HG03520 (cell line): ENCODE data around the gene ALLC.

Experiments used
- ATAC-seq: cut with Tn5 transposase; IDR thresholded peaks from one replicate; pipeline ENCODE4 v1.9.1; 2021; ENCODE audit warnings: mild to moderate bottlenecking, moderate library complexity; ENCODE audit not compliant: unreplicated experiment

The ALLC gene

GRCh38 chr2:3742743-3743508 lies 84.9 kb downstream of the ALLC start:
- no peak for ATAC-seq

DNA sequence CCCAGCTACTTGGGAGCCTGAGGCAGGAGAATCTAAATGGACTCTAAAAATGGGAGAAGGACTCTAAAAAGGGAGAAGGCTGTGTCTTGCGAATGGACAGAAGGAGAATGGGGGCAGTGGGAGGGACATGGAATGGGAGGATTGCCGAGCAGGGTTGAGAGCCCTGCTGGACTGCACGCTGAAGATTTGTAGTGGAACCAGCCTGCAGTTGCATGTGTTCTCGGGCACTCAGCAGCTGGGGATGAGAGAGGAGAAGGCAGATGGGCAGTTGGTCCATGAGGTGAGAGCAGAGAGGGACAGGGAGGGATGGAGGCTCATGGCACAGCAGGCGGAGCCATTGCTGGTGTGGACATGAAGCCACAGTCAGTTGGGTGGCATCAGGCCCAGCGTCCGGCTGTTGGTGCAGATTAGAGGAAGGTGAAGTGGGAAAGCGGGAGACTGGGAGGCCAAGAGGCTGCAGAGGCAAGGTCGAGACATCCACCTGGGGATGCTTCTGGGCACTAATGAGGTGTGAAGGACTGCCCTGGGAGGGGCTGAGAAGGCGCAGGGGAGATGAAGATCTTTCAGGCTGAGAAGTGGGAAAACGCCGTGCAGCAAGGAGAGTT lies 86.1 kb downstream of the ALLC start:
- no peak for ATAC-seq

- ATAC-seq, result no peak
Measured at GRCh38 chr2:3745920-3746319, 87.9 kb downstream of the ALLC start.

- ATAC-seq, result no peak
Measured at GRCh38 chr2:3747032-3747654, 89.1 kb downstream of the ALLC start.

DNA sequence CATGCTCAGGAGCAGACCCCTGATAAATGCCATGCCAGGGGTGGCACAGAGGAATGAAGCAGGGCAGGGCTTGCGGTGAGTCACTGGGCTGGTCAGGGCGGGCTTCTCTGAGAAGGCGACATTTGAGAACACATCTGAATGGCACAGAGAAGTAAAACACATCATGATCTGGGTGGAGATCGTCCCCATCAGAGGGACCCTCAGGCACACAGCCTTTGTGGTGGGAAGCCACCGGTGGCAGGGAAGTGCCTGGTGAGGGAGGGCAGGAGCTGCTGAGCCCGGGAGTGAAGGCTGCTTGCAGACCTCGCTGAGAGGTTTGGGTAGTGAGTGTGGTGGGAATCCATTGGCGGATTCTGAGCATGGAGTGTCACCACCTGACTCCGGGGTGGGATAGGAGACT lies 89.8 kb downstream of the ALLC start:
- no peak for ATAC-seq

DNA sequence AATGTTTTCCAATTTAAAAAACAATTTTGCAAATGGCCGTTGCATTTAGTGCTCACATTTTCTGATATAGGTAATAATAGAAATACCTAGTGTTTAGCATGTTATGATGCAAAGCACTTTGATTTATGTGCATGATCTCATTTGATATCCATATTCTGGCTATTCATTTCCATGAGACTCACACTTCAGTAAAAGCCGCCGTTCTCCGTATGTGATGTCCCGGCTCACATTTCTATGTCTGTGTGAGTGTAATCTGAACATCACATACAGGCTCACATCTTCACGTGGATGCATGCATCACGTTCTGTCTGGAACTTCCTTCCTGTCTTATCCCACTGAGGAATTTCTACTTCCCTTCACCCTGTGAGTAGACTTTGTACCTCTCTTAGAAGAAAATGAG lies 91.2 kb downstream of the ALLC start:
- ATAC-seq, result no peak

DNA sequence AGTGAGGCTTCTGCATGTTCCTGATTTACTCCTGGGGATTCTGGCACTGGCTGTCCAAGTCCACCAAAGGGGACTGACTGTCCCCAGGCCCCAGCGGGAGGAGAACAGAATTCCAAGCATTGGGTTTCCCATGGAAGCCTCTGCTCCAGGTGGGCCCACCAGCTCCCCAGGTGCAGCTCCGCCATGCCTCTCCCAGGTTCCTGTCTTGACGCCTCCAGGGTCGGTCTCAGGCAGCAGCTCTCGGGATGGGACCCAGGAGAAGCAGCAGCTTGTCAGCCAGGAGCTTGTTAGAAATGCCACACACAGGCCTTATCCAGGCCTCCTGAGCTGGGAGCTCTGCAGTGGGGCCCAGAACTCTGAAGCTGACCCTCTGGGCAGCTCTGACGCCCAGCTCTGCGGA lies 93.3 kb downstream of the ALLC start:
- ATAC-seq, result no peak

GRCh38 chr2:3751806-3752205 lies 93.8 kb downstream of the ALLC start:
- ATAC-seq, result no peak
